HepG2 (cell line): ENCODE data around the gene PTGR2. TPM values are rescaled to one million over a fixed set of nuclear protein-coding genes. Genes with fewer than 3 reads are reported as not detected.

Experiments
- FOXA3 ChIP-seq: IDR thresholded peaks from 2 replicates; pipeline ENCODE4 v1.6.1; 2016; ENCODE audit warnings: missing genetic modification reagents, missing compliant biosample characterization
- GLI4 ChIP-seq: sonication (generic); formaldehyde crosslinking; IDR thresholded peaks from 2 replicates; pipeline ENCODE4 v1.5.1; 2020; ENCODE audit warnings: missing genetic modification reagents, mild to moderate bottlenecking, moderate library complexity, borderline replicate concordance
- HES4 ChIP-seq: sonication (generic); formaldehyde crosslinking; IDR thresholded peaks from 2 replicates; pipeline ENCODE4 v1.9.0; 2021; ENCODE audit warnings: mild to moderate bottlenecking, missing genetic modification reagents, borderline replicate concordance
- HNRNPK ChIP-seq: fragments of 200-400 bp; formaldehyde crosslinking; IDR thresholded peaks from 2 replicates; pipeline ENCODE4 v1.6.1; 2018; ENCODE audit warnings: low read length, low read depth, moderate library complexity, mild to moderate bottlenecking; ENCODE audit not compliant: poor library complexity, severe bottlenecking
- NCOA1 ChIP-seq: sonication (generic); formaldehyde crosslinking; IDR thresholded peaks from 2 replicates; pipeline ENCODE4 v1.9.0; 2021; ENCODE audit warnings: missing genetic modification reagents
- NR1H2 ChIP-seq: sonication (generic); formaldehyde crosslinking; IDR thresholded peaks from 2 replicates; pipeline ENCODE4 v1.8.1; 2022; ENCODE audit warnings: low read depth, missing genetic modification reagents, borderline replicate concordance
- SOX6 ChIP-seq, 2 experiments: fragments of 450-650 bp in 1 of 2; sonication (generic) in 1 of 2; formaldehyde crosslinking in 1 of 2; IDR thresholded peaks; 2 replicates each; pipeline versions ENCODE4 v1.4.0 to v1.6.1; 2017 to 2020; ENCODE audit warnings: antibody characterized with exemption in 1 of 2, mild to moderate bottlenecking in 1 of 2, missing genetic modification reagents in 1 of 2
- TBX3 ChIP-seq: fragments of 450-650 bp; IDR thresholded peaks from 2 replicates; pipeline ENCODE4 v1.6.1; 2017; ENCODE audit warnings: antibody characterized with exemption, mild to moderate bottlenecking, inconsistent platforms, borderline replicate concordance
- ZFAT ChIP-seq: sonication (generic); formaldehyde crosslinking; conservative IDR thresholded peaks from 2 replicates; pipeline ENCODE4 v1.8.1; 2023; ENCODE audit warnings: missing genetic modification reagents, inconsistent platforms
- polyA plus RNA-seq, 8 experiments: library from polyadenylated mRNA; depleted of rRNA in 3 of 8; stranded (reverse) in 7 of 8; unstranded in 1 of 8; fragments of >200 nt; fragmentation: Illumina TruSeq in 4 of 8; extraction: Trizol in 4 of 8; gene quantifications; 2 replicates each; pipeline versions ENCODE4 v1.2.1 to v1.2.3, GENCODE V29; 2011 to 2016; ENCODE audit warnings: low read depth in 4 of 8, missing spikeins in 1 of 8, mixed read lengths in 1 of 8; ENCODE audit not compliant: insufficient read depth in 1 of 8
- total RNA-seq, 5 experiments: library from RNA; depleted of rRNA; stranded (reverse); fragments of >200 nt; fragmentation: Illumina TruSeq; extraction: Trizol; gene quantifications; 2 replicates each; pipeline ENCODE4 v1.2.3, GENCODE V29; 2016; ENCODE audit warnings: low read depth in 1 of 5
- TF ChIP-seq, protein P1 (sequence below): IDR thresholded peaks from 2 replicates; pipeline ENCODE4 v1.6.1; 2012; ENCODE audit warnings: low read length, improper control_type of control experiment
- TF ChIP-seq, protein P2 (sequence below): sonication (generic); formaldehyde crosslinking; IDR thresholded peaks from 2 replicates; pipeline ENCODE4 v1.4.0; 2020; ENCODE audit warnings: missing genetic modification reagents, borderline replicate concordance
- TF ChIP-seq, protein P3 (sequence below): sonication (generic); formaldehyde crosslinking; IDR thresholded peaks from 2 replicates; pipeline ENCODE4 v1.4.0; 2020; ENCODE audit warnings: mild to moderate bottlenecking, missing genetic modification reagents
- TF ChIP-seq, protein P4 (sequence below): sonication (generic); formaldehyde crosslinking; IDR thresholded peaks from 2 replicates; pipeline ENCODE4 v1.4.0; 2020; ENCODE audit warnings: missing genetic modification reagents

Gene PTGR2
- total and polyA plus RNA-seq, 2 of the 13 experiments (the other 11 are each of a cell fraction or from before 2014, with no cell fraction given): 3.0 to 4.3 TPM

DNA sequence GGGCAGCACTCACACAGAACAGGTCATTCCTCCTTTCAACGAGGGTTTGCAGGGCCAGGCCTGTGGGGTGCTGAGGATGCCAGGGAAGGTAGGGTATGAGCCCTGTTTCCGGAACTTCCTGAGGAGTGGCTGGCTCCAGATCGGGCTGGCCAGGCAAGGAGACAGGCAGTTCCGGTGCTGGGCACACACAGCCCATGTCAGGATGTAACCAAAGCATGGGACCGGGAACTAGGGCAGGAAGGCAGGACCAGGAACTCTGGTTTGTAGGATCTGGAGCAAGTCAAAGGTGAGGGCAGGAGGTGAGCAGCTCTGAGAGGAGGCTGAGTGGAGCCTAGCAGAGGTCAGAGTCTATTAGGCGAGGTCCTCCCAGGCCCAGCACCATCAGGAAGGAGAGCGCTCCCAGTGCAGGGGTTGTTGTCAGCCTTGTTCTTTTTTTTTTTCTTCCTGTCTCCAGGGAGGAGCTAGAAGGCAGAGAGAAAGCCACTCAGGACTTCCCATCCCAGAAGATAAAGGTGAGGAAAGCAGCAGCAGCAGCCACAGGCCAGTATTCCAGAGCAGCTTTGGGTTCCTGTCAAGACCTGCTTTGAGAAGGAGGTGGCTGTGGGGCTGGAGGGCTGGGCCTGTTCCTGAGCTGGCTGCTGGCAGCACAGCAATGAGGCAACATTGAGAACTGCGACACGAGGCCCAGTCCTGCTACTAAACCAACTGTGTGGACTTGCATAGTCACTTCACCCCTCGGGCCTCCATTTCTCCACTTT, 49.0 kb upstream of the PTGR2 start (continued):
- TF ChIP-seq, protein P1, sequence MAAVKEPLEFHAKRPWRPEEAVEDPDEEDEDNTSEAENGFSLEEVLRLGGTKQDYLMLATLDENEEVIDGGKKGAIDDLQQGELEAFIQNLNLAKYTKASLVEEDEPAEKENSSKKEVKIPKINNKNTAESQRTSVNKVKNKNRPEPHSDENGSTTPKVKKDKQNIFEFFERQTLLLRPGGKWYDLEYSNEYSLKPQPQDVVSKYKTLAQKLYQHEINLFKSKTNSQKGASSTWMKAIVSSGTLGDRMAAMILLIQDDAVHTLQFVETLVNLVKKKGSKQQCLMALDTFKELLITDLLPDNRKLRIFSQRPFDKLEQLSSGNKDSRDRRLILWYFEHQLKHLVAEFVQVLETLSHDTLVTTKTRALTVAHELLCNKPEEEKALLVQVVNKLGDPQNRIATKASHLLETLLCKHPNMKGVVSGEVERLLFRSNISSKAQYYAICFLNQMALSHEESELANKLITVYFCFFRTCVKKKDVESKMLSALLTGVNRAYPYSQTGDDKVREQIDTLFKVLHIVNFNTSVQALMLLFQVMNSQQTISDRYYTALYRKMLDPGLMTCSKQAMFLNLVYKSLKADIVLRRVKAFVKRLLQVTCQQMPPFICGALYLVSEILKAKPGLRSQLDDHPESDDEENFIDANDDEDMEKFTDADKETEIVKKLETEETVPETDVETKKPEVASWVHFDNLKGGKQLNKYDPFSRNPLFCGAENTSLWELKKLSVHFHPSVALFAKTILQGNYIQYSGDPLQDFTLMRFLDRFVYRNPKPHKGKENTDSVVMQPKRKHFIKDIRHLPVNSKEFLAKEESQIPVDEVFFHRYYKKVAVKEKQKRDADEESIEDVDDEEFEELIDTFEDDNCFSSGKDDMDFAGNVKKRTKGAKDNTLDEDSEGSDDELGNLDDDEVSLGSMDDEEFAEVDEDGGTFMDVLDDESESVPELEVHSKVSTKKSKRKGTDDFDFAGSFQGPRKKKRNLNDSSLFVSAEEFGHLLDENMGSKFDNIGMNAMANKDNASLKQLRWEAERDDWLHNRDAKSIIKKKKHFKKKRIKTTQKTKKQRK: no peak
- TF ChIP-seq NR1H2 (CRISPR knock-in tag): no peak
- TF ChIP-seq HES4 (CRISPR knock-in tag): no peak
- no peak for TF ChIP-seq SOX6 (IDR thresholded peaks at IDR 0.05)
- TF ChIP-seq SOX6 (CRISPR knock-in tag; IDR thresholded peaks at IDR 0.05): peak; percentile 25; the same call in 1 of the 2 replicates
- TF ChIP-seq NCOA1 (CRISPR knock-in tag): no peak
- TF ChIP-seq GLI4: 0 out of 2 replicates have a peak, but pooled peaks have one; percentile 56
- no peak for TF ChIP-seq TBX3
- no peak for TF ChIP-seq FOXA3 (CRISPR knock-in tag)
- TF ChIP-seq, protein P2, sequence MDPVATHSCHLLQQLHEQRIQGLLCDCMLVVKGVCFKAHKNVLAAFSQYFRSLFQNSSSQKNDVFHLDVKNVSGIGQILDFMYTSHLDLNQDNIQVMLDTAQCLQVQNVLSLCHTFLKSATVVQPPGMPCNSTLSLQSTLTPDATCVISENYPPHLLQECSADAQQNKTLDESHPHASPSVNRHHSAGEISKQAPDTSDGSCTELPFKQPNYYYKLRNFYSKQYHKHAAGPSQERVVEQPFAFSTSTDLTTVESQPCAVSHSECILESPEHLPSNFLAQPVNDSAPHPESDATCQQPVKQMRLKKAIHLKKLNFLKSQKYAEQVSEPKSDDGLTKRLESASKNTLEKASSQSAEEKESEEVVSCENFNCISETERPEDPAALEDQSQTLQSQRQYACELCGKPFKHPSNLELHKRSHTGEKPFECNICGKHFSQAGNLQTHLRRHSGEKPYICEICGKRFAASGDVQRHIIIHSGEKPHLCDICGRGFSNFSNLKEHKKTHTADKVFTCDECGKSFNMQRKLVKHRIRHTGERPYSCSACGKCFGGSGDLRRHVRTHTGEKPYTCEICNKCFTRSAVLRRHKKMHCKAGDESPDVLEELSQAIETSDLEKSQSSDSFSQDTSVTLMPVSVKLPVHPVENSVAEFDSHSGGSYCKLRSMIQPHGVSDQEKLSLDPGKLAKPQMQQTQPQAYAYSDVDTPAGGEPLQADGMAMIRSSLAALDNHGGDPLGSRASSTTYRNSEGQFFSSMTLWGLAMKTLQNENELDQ (CRISPR knock-in tag): no peak
- TF ChIP-seq, protein P3, sequence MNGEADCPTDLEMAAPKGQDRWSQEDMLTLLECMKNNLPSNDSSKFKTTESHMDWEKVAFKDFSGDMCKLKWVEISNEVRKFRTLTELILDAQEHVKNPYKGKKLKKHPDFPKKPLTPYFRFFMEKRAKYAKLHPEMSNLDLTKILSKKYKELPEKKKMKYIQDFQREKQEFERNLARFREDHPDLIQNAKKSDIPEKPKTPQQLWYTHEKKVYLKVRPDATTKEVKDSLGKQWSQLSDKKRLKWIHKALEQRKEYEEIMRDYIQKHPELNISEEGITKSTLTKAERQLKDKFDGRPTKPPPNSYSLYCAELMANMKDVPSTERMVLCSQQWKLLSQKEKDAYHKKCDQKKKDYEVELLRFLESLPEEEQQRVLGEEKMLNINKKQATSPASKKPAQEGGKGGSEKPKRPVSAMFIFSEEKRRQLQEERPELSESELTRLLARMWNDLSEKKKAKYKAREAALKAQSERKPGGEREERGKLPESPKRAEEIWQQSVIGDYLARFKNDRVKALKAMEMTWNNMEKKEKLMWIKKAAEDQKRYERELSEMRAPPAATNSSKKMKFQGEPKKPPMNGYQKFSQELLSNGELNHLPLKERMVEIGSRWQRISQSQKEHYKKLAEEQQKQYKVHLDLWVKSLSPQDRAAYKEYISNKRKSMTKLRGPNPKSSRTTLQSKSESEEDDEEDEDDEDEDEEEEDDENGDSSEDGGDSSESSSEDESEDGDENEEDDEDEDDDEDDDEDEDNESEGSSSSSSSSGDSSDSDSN (CRISPR knock-in tag): peak; percentile 45
- TF ChIP-seq, protein P4, sequence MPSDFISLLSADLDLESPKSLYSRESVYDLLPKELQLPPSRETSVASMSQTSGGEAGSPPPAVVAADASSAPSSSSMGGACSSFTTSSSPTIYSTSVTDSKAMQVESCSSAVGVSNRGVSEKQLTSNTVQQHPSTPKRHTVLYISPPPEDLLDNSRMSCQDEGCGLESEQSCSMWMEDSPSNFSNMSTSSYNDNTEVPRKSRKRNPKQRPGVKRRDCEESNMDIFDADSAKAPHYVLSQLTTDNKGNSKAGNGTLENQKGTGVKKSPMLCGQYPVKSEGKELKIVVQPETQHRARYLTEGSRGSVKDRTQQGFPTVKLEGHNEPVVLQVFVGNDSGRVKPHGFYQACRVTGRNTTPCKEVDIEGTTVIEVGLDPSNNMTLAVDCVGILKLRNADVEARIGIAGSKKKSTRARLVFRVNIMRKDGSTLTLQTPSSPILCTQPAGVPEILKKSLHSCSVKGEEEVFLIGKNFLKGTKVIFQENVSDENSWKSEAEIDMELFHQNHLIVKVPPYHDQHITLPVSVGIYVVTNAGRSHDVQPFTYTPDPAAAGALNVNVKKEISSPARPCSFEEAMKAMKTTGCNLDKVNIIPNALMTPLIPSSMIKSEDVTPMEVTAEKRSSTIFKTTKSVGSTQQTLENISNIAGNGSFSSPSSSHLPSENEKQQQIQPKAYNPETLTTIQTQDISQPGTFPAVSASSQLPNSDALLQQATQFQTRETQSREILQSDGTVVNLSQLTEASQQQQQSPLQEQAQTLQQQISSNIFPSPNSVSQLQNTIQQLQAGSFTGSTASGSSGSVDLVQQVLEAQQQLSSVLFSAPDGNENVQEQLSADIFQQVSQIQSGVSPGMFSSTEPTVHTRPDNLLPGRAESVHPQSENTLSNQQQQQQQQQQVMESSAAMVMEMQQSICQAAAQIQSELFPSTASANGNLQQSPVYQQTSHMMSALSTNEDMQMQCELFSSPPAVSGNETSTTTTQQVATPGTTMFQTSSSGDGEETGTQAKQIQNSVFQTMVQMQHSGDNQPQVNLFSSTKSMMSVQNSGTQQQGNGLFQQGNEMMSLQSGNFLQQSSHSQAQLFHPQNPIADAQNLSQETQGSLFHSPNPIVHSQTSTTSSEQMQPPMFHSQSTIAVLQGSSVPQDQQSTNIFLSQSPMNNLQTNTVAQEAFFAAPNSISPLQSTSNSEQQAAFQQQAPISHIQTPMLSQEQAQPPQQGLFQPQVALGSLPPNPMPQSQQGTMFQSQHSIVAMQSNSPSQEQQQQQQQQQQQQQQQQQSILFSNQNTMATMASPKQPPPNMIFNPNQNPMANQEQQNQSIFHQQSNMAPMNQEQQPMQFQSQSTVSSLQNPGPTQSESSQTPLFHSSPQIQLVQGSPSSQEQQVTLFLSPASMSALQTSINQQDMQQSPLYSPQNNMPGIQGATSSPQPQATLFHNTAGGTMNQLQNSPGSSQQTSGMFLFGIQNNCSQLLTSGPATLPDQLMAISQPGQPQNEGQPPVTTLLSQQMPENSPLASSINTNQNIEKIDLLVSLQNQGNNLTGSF: no peak; the same call in 1 of the 2 replicates
- no peak for TF ChIP-seq ZFAT (CRISPR knock-in tag)
- no peak for TF ChIP-seq HNRNPK
